Measurements from ENCODE around the gene FGF14.

The FGF14 gene

DNA sequence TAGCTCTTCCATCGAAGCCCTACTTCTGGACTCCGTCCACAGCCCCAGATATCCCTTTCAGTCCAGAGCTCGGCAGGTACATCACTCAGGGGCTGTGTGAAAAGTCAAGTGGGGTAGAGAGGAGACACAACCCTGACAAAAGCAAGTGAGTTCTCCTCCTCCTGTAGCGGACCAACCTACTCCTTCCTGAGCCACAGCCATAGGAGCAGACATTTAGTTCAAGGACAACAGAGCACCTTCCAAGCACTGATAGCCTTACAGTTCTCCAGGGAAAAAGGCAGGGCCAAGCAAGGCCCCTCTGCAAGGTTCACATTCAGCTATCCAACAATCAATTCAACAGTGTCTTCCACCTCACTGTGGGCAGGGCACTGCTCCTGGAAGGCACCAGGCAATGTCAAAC lies 89.0 kb downstream of the FGF14 start:
- TF ChIP-seq, protein P1, sequence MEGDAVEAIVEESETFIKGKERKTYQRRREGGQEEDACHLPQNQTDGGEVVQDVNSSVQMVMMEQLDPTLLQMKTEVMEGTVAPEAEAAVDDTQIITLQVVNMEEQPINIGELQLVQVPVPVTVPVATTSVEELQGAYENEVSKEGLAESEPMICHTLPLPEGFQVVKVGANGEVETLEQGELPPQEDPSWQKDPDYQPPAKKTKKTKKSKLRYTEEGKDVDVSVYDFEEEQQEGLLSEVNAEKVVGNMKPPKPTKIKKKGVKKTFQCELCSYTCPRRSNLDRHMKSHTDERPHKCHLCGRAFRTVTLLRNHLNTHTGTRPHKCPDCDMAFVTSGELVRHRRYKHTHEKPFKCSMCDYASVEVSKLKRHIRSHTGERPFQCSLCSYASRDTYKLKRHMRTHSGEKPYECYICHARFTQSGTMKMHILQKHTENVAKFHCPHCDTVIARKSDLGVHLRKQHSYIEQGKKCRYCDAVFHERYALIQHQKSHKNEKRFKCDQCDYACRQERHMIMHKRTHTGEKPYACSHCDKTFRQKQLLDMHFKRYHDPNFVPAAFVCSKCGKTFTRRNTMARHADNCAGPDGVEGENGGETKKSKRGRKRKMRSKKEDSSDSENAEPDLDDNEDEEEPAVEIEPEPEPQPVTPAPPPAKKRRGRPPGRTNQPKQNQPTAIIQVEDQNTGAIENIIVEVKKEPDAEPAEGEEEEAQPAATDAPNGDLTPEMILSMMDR (IDR thresholded peaks at IDR 0.05; ENCODE audit: low read depth, low read length), result no peak
- DNase-seq (ENCODE audit: extremely low read depth, low read depth), result no peak

GRCh38 chr13:102311901-102312300 lies 89.9 kb downstream of the FGF14 start:
- no peak for DNase-seq (ENCODE audit: extremely low read depth, low read depth)

GRCh38 chr13:102311419-102311796 lies 90.4 kb downstream of the FGF14 start:
- TF ChIP-seq, protein P1 (IDR thresholded peaks at IDR 0.05; ENCODE audit: low read depth, low read length), result no peak
- DNase-seq (ENCODE audit: extremely low read depth, low read depth), result no peak

More at GRCh38 chr13:102311901-102312300, 89.9 kb downstream of the FGF14 start:
- TF ChIP-seq, protein P1 (IDR thresholded peaks at IDR 0.05; ENCODE audit: low read depth, low read length), result no peak

- TF ChIP-seq, protein P1 (IDR thresholded peaks at IDR 0.05; ENCODE audit: low read depth, low read length), result no peak
- no peak for DNase-seq (ENCODE audit: extremely low read depth, low read depth)
These were observed 91.0 kb downstream of the FGF14 start for GRCh38 chr13:102310691-102311418.

DNA sequence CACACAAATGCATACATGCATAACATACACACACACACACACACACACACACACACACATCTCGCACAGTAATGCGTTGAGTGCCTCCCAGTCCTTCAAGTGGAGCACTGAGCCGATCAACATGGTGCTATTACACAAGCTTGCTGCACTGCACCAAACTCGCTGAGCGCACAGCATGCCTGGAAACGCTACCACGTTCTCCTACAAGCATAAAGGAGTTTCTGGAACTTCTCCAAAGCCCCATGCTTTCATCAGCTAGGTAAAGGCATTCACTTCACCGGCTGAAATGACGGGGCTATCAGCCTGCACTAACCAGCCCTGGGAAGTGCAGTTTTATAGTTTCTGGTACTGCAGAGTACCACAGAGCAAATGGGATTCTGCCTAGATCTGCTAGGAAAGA lies 92.7 kb downstream of the FGF14 start:
- no peak for DNase-seq (ENCODE audit: extremely low read depth, low read depth)

DNA sequence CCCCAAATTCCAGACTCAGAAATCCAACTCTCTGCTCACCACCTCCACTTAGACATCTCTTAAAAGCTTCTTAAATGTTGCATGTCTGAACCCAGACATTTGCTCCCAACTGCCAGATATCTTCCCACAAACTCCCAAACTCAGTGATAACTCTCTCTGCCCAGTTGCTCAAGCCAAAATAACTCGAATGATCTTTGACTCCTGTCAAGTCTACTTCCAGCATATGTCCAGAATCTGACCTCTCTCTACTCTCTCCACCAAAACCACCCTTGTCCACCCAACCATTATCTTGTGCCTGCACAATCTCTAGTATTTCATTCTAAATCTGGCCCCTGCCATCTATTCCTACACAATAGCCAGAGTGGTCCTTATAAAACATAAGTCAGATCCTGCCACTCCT lies 99.3 kb downstream of the FGF14 start:
- DNase-seq (ENCODE audit: extremely low read depth, low read depth), result no peak
- TF ChIP-seq, protein P1 (IDR thresholded peaks at IDR 0.05; ENCODE audit: low read depth, low read length), result no peak

More for the DNA sequence above, 92.7 kb downstream of the FGF14 start:
- TF ChIP-seq, protein P1 (IDR thresholded peaks at IDR 0.05; ENCODE audit: low read depth, low read length), result no peak

DNA sequence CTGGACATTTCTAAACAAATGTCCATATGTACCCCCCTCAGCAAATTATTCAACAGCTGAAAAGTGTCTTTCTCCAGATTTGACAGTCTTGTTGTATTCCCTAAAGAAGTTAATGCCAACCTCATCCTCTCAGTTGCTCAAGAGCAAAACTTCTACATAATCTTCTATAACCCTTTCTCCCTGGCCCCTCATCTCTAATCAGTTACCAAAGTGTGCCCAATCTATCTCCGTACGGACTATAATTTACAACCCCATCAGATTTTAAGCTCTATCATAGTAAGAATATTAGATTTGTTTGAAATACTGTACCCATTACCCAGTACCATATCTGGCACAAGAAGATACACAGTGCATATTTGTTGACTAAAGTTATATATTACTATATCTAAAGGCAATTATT lies 101.5 kb downstream of the FGF14 start:
- TF ChIP-seq, protein P1 (IDR thresholded peaks at IDR 0.05; ENCODE audit: low read depth, low read length), result no peak
- no peak for DNase-seq (ENCODE audit: extremely low read depth, low read depth)
